Uterus (tissue), 2 donors: ENCODE measurements around the gene CTIF.

Source experiments
- POLR2A ChIP-seq, 2 donors: fragments of 450-650 bp; IDR thresholded peaks; one replicate each; pipeline ENCODE4 v1.6.1; 2016; ENCODE audit warnings: antibody characterized with exemption in 2 of 2, mild to moderate bottlenecking in 1 of 2, moderate library complexity in 1 of 2
- TF ChIP-seq, protein P1 (sequence below), 4 experiments: fragments of 200-600 bp in 2 of 4; fragments of 450-650 bp in 2 of 4; sonication (generic) in 2 of 4; IDR thresholded peaks; one replicate each; pipeline ENCODE4 v1.5.1; 2016 to 2019; ENCODE audit warnings: antibody characterized with exemption in 4 of 4, mild to moderate bottlenecking in 2 of 4, moderate library complexity in 1 of 4

DNA sequence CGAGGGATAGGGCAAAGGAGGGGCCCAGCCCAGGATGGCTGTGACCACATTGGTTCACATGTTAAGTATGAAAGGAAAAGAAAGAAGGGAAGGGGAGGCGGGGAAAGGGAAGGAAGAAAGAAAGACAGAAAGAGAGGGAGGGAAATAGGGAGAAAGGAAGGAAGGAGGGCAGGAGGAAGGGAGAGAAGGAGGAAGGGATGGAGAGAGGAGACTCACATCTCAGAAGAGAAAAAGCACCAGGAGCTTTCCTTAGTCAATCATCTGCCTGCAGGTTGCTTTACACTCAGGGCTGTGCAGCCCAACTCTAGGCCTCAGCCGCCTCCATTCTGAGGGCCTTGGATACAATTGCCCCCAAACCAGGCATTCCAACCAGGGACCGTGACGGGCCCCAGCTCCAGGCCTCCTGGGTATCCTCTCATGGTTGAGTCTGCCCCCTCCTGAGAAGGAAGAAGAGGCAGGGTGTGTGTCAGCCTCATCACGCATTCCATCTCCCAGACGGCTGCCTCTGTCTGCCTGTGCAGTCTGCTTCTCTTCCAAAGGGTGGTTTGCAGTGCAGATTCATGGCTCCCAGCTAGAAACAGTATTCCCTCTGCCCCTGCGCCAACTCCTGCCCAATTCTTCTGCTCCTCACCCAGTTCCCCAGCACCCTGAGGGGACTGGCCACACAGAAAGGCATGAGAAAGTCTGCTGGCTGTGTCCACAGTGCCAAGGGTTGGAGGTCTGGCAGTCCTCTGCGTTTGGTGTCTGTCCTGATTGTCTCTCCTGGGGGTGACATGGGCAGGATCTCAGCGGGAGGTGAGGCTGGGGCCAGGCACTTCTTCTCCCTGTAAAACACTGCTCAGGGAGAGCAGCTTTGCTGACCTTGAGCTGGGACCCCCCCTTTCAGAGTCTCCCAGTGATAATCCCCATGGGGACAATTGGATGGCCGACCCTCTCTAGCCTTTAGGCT, 248.6 kb downstream of the CTIF start:
- TF ChIP-seq, protein P1, sequence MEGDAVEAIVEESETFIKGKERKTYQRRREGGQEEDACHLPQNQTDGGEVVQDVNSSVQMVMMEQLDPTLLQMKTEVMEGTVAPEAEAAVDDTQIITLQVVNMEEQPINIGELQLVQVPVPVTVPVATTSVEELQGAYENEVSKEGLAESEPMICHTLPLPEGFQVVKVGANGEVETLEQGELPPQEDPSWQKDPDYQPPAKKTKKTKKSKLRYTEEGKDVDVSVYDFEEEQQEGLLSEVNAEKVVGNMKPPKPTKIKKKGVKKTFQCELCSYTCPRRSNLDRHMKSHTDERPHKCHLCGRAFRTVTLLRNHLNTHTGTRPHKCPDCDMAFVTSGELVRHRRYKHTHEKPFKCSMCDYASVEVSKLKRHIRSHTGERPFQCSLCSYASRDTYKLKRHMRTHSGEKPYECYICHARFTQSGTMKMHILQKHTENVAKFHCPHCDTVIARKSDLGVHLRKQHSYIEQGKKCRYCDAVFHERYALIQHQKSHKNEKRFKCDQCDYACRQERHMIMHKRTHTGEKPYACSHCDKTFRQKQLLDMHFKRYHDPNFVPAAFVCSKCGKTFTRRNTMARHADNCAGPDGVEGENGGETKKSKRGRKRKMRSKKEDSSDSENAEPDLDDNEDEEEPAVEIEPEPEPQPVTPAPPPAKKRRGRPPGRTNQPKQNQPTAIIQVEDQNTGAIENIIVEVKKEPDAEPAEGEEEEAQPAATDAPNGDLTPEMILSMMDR (IDR thresholded peaks at IDR 0.05) = no peak
- no peak for TF ChIP-seq POLR2A (IDR thresholded peaks at IDR 0.05)
